Parathyroid adenoma (tissue), 2 donors: ENCODE results near the gene CDH5.

Experiments used
- H2AFZ ChIP-seq: fragments of 300-600 bp; sonication (generic); one replicate; pipeline ENCODE4 v1.7.0; 2017; ENCODE audit warnings: antibody characterized with exemption, mild to moderate bottlenecking
- H3K27ac ChIP-seq: fragments of 300-600 bp; sonication (generic); one replicate; pipeline ENCODE4 v1.7.0; 2017
- H3K27me3 ChIP-seq: fragments of 300-600 bp; sonication (generic); one replicate; pipeline ENCODE4 v1.7.0; 2017; ENCODE audit warnings: low read length; ENCODE audit not compliant: control insufficient read depth, insufficient read depth
- H3K36me3 ChIP-seq: fragments of 300-600 bp; sonication (generic); one replicate; pipeline ENCODE4 v1.7.0; 2017; ENCODE audit warnings: low read length; ENCODE audit not compliant: control insufficient read depth, insufficient read depth
- H3K4me1 ChIP-seq: fragments of 300-600 bp; sonication (generic); one replicate; pipeline ENCODE4 v1.7.0; 2017; ENCODE audit warnings: control low read depth
- H3K4me2 ChIP-seq: fragments of 300-600 bp; sonication (generic); one replicate; pipeline ENCODE4 v1.7.0; 2017; ENCODE audit warnings: low read length
- H3K4me3 ChIP-seq: fragments of 300-600 bp; sonication (generic); one replicate; pipeline ENCODE4 v1.7.0; 2017; ENCODE audit warnings: low read depth, low read length
- H3K79me2 ChIP-seq: fragments of 300-600 bp; sonication (generic); one replicate; pipeline ENCODE4 v1.7.0; 2017; ENCODE audit warnings: control low read depth
- H3K9ac ChIP-seq: fragments of 300-600 bp; sonication (generic); one replicate; pipeline ENCODE4 v1.7.0; 2017; ENCODE audit warnings: mild to moderate bottlenecking
- H3K9me3 ChIP-seq: fragments of 300-600 bp; sonication (generic); one replicate; pipeline ENCODE4 v1.7.0; 2017; ENCODE audit warnings: low read length; ENCODE audit not compliant: control insufficient read depth
- CTCF ChIP-seq: fragments of 300-600 bp; sonication (generic); IDR thresholded peaks from one replicate; pipeline ENCODE4 v1.7.0; 2017; ENCODE audit warnings: antibody characterized with exemption, mild to moderate bottlenecking
- donor health status: primary hyperparathyroidism.

The CDH5 gene

GRCh38 chr16:66342294-66342900 is 24.1 kb upstream of the CDH5 start:
- H3K27me3 ChIP-seq = no peaks in the 10 kb centered on the region
- H2AFZ ChIP-seq = no peak overlapping the region
- no peak overlapping the region for H3K9ac ChIP-seq
- no peaks in the 10 kb centered on the region for H3K36me3 ChIP-seq
- no peaks in the 10 kb centered on the region for H3K9me3 ChIP-seq
- no peaks in the 10 kb centered on the region for H3K4me1 ChIP-seq
- H3K27ac ChIP-seq = no peak overlapping the region
- TF ChIP-seq CTCF = peak; percentile 58
- H3K79me2 ChIP-seq = no peaks in the 10 kb centered on the region
- no peak overlapping the region for H3K4me3 ChIP-seq
- H3K4me2 ChIP-seq = no peak overlapping the region

GRCh38 chr16:66344533-66345145 is 21.9 kb upstream of the CDH5 start:
- H3K27ac ChIP-seq = no peak overlapping the region
- H3K9ac ChIP-seq = no peak overlapping the region
- no peak overlapping the region for H2AFZ ChIP-seq
- no peak overlapping the region for H3K4me2 ChIP-seq
- no peaks in the 10 kb centered on the region for H3K79me2 ChIP-seq
- no peaks in the 10 kb centered on the region for H3K4me1 ChIP-seq
- H3K36me3 ChIP-seq = no peaks in the 10 kb centered on the region
- no peaks in the 10 kb centered on the region for H3K9me3 ChIP-seq
- H3K4me3 ChIP-seq = no peak overlapping the region
- peak; percentile 86 for TF ChIP-seq CTCF
- H3K27me3 ChIP-seq = no peaks in the 10 kb centered on the region

GRCh38 chr16:66346221-66346620 is 20.3 kb upstream of the CDH5 start:
- Histone ChIP-seq H3K27me3 (no peaks in the 10 kb centered on the region), H3K4me2 (no peak overlapping the region), H3K36me3 (no peaks in the 10 kb centered on the region), H3K79me2 (no peaks in the 10 kb centered on the region), H3K4me3 (no peak overlapping the region), H3K27ac (no peak overlapping the region), H3K9ac (no peak overlapping the region), H3K4me1 (no peaks in the 10 kb centered on the region), H3K9me3 (no peaks in the 10 kb centered on the region), H2AFZ (no peak overlapping the region)
- TF ChIP-seq CTCF = no peak

GRCh38 chr16:66352304-66352703 is 14.2 kb upstream of the CDH5 start:
- Histone ChIP-seq H3K4me2 (no peak overlapping the region), H3K36me3 (no peaks in the 10 kb centered on the region), H3K4me1 (no peaks in the 10 kb centered on the region), H2AFZ (no peak overlapping the region), H3K9me3 (no peaks in the 10 kb centered on the region), H3K79me2 (no peaks in the 10 kb centered on the region), H3K4me3 (no peak overlapping the region), H3K27ac (no peak overlapping the region), H3K27me3 (no peaks in the 10 kb centered on the region), H3K9ac (no peak overlapping the region)
- no peak for TF ChIP-seq CTCF

- Histone ChIP-seq H3K4me1 (no peaks in the 10 kb centered on the region), H3K36me3 (no peaks in the 10 kb centered on the region), H3K9me3 (no peaks in the 10 kb centered on the region), H3K4me2 (no peak overlapping the region), H3K79me2 (no peaks in the 10 kb centered on the region), H3K27me3 (no peaks in the 10 kb centered on the region), H2AFZ (no peak overlapping the region), H3K27ac (no peak overlapping the region), H3K9ac (no peak overlapping the region), H3K4me3 (no peak overlapping the region)
- TF ChIP-seq CTCF = no peak
Observed at GRCh38 chr16:66353055-66353454, 13.4 kb upstream of the CDH5 start.
